NCI-H2196 treated with DMSO at 0.1 percent for 48 hours (cell line): ENCODE measurements around the gene SLC4A4.

Experiments used
- DNase-seq: peaks from one replicate; lab custom pipeline; 2025; ENCODE audit not compliant: unreplicated experiment; lab: John Stamatoyannopoulos, UW

SLC4A4 gene

GRCh38 chr4:71587995-71588394 is 249.2 kb downstream of the SLC4A4 start:
- DNase-seq: no peak

- no peak for DNase-seq
Measured at GRCh38 chr4:71592793-71593192, 254.0 kb downstream of the SLC4A4 start.

- no peak for DNase-seq
Measured at GRCh38 chr4:71593311-71593710, 254.5 kb downstream of the SLC4A4 start.

- peak; percentile 71 for DNase-seq
Measured at GRCh38 chr4:71595576-71596108, 256.8 kb downstream of the SLC4A4 start.

- no peak for DNase-seq
Measured at GRCh38 chr4:71599578-71599977, 260.8 kb downstream of the SLC4A4 start.

- no peak for DNase-seq
Measured at GRCh38 chr4:71602289-71602900, 263.6 kb downstream of the SLC4A4 start.

GRCh38 chr4:71604785-71605184 is 266.0 kb downstream of the SLC4A4 start:
- no peak for DNase-seq

GRCh38 chr4:71607109-71607508 is 268.3 kb downstream of the SLC4A4 start:
- DNase-seq: no peak

- DNase-seq: no peak
Measured at GRCh38 chr4:71607780-71608677, 269.2 kb downstream of the SLC4A4 start.

GRCh38 chr4:71608678-71609071 is 269.9 kb downstream of the SLC4A4 start:
- DNase-seq: no peak

- no peak for DNase-seq
Measured at GRCh38 chr4:71609167-71609566, 270.3 kb downstream of the SLC4A4 start.

GRCh38 chr4:71609651-71610050 is 270.8 kb downstream of the SLC4A4 start:
- DNase-seq: no peak

GRCh38 chr4:71614621-71615020 is 275.8 kb downstream of the SLC4A4 start:
- no peak for DNase-seq

- no peak for DNase-seq
Measured at GRCh38 chr4:71616168-71616811, 277.5 kb downstream of the SLC4A4 start.
